HG02798 (cell line): ENCODE measurements around the gene NCOR1.
A peak's percentile ranks its signal among the peaks of the same experiment; 100 is the strongest.
"Not testable (repeated sequence)": the region's sequence is repeated elsewhere in the genome, so short reads cannot be mapped to it uniquely, and the experiment has no call there.

Experiments used
- ATAC-seq: cut with Tn5 transposase; IDR thresholded peaks from one replicate; pipeline ENCODE4 v1.9.1; 2021; ENCODE audit warnings: mild to moderate bottlenecking; ENCODE audit not compliant: unreplicated experiment, poor library complexity

Gene NCOR1

GRCh38 chr17:16216341-16217001 is 1.1 kb upstream of the NCOR1 start:
- ATAC-seq = not testable (repeated sequence)

GRCh38 chr17:16215965-16216316 is 607 bp upstream of the NCOR1 start:
- no peak for ATAC-seq

- peak; percentile 38 for ATAC-seq
These were observed 397 bp downstream of the NCOR1 start for GRCh38 chr17:16215002-16215272.

- ATAC-seq = no peak
These were observed 938 bp downstream of the NCOR1 start for GRCh38 chr17:16214190-16215001.

- ATAC-seq = no peak
These were observed 2.5 kb downstream of the NCOR1 start for GRCh38 chr17:16212793-16213192.

- no peak for ATAC-seq
These were observed 3.7 kb downstream of the NCOR1 start for GRCh38 chr17:16211590-16211989.

GRCh38 chr17:16204763-16205162 is 10.6 kb downstream of the NCOR1 start:
- ATAC-seq = not testable (repeated sequence)

- ATAC-seq = not testable (repeated sequence)
These were observed 12.5 kb downstream of the NCOR1 start for GRCh38 chr17:16202554-16203500.

GRCh38 chr17:16201693-16202131 is 13.6 kb downstream of the NCOR1 start:
- ATAC-seq = not testable (repeated sequence)

- no peak for ATAC-seq
These were observed 16.2 kb downstream of the NCOR1 start for GRCh38 chr17:16199093-16199492.

- ATAC-seq = no peak
These were observed 18.1 kb downstream of the NCOR1 start for GRCh38 chr17:16197276-16197675.

- ATAC-seq = not testable (repeated sequence)
These were observed 21.0 kb downstream of the NCOR1 start for GRCh38 chr17:16194307-16194835.

- ATAC-seq = no peak
These were observed 23.7 kb downstream of the NCOR1 start for GRCh38 chr17:16191604-16192003.

- no peak for ATAC-seq
These were observed 24.5 kb downstream of the NCOR1 start for GRCh38 chr17:16190703-16191360.

- no peak for ATAC-seq
These were observed 25.5 kb downstream of the NCOR1 start for GRCh38 chr17:16189791-16190348.

GRCh38 chr17:16187642-16188041 is 27.7 kb downstream of the NCOR1 start:
- ATAC-seq = no peak

- ATAC-seq = no peak
These were observed 33.8 kb downstream of the NCOR1 start for GRCh38 chr17:16181581-16181980.

GRCh38 chr17:16178836-16179235 is 36.5 kb downstream of the NCOR1 start:
- no peak for ATAC-seq

- no peak for ATAC-seq
These were observed 43.7 kb downstream of the NCOR1 start for GRCh38 chr17:16171613-16172012.

- not testable (repeated sequence) for ATAC-seq
These were observed 48.6 kb downstream of the NCOR1 start for GRCh38 chr17:16166766-16167165.
